ENCODE data around the gene CAP2. TPM values are rescaled to one million over a fixed set of nuclear protein-coding genes. Genes with fewer than 3 reads are reported as not detected.
A peak's percentile ranks its signal among the peaks of the same experiment; 100 is the strongest.
"Not testable (repeated sequence)": the region's sequence is repeated elsewhere in the genome, so short reads cannot be mapped to it uniquely, and the experiment has no call there.

The CAP2 gene
- total RNA-seq, 1 donor from 2014 or later = 69.1 TPM

DNA sequence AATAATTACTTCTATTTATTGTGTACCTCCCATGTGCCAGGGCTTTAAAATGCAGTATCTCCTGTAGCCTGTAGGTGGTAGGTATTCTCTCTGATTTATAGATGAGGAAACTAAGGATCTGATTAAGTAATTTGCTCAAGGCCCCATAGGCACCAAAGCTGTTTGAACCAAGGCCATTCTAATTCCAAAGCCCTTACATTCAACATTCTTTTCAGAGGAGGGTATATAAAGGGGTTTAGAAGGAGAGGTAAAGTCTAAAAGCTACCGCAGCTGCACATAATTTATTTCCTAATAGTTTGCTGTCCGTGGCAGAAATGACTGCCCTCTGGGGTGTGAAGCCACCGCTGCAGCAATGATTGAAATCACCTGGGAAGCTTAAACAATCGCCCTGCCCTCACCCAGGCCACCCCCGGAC lies 111.7 kb downstream of the CAP2 start:
- DNase-seq = no peak

DNA sequence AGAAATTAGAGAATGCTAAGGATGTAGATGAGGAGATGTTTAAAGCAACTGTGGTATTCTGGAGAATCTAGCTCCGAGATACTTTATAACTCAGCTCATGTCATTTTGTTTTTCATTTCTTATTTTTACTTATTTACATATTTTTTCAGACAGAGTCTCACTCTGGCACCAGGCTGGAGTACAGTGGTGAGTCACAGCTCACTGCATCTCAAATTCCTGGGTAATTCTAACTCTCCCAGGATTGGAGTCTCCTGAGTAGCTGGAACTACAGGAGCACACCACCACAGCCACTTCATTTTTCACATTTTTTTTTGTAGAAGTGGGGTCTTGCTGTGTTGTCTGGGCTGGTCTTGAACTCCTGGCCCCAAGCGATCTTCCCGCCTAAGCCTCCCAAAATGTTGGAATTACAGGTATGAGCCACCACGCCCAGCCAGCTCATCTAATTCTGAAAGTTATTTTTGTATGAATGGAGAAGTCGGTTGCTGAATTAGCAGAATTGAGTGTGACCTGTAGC lies 112.4 kb downstream of the CAP2 start:
- no peak for DNase-seq

- DNase-seq = no peak
Observed at GRCh38 chr6:17506531-17506930, 113.1 kb downstream of the CAP2 start.

GRCh38 chr6:17506962-17507361 lies 113.6 kb downstream of the CAP2 start:
- no peak for DNase-seq

- DNase-seq = no peak
Observed at GRCh38 chr6:17511084-17511483, 117.7 kb downstream of the CAP2 start.

DNA sequence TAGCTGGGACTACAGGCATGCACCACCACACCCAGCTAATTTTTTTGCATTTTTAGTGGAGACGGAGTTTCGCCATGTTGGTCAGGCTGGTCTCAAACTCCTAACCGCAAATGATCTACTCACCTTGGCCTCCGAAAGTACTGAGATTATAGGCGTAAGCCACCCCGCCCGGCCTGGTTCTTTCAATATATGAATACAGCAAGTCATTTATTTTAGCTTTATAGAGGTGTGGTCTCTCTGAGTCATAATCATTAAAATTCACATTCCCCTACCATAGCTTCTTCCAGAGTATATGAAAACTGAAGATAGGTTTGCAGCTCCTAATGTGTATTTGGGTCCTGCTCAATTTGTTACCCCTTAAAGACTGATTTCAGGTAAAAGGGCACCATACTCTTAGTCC lies 118.2 kb downstream of the CAP2 start:
- DNase-seq = no peak

- peak; percentile 91 for DNase-seq
Observed at GRCh38 chr6:17519120-17519519, 125.7 kb downstream of the CAP2 start.

GRCh38 chr6:17525637-17526036 lies 132.2 kb downstream of the CAP2 start:
- peak; percentile 14 for DNase-seq

DNA sequence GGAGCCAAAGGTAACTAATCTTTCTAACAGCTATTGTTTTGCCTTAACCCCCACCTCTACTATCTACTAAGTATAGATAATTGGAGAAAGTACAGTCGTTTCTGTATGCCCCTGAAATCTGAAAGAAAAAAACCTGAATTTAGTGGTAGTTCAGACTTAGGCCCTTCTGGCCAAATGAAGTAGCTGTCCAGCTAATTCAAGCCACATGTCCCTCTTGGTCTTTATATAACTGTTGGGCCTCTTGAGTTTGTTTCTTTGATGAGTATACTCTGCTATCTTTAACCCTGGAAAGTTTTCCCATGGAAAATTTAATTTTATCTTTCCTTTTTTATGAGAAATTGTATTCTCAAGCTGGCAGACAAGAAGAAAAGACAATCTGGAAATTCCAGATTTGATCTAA lies 133.7 kb downstream of the CAP2 start:
- peak; percentile 24 for DNase-seq

GRCh38 chr6:17530321-17530835 lies 137.0 kb downstream of the CAP2 start:
- DNase-seq = peak; percentile 29

DNA sequence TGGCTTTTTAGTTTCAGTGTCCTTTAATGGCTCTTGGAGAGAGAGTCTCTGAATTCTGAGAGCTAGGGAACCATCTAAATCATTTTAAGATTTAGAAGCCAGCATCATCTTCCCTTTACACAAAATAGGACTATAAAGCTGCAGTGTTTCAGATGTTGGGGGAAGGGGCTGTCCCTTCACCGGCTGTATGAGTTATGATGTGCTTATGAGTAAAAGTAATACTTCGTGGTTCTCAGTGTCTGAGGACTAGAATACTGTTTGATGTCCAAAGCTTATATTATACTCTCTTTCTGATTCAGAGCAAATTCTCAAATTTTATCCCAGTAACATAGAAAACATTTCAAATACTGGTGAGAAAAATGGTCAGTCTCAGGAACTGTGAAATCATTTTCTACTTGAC lies 143.2 kb downstream of the CAP2 start:
- DNase-seq = no peak

DNA sequence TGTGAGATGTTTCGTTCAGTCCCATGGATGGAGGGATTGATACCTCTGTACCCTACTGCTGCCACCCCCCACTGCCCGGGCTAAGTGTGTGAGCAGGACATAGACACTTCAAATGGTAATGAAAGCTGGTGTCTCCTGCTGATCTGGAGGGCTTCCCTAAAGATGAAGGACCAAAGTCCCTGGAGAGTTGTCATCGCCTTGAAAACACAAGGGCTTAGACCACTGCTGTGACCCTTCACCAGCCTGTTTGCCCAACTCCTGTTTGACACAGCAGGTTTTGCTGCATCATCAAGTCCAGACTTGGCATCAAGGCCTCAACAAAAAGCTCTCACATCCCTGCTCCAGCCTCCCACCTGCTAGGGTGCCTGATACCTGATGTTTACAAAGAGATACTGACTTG lies 148.8 kb downstream of the CAP2 start:
- no peak for DNase-seq

DNA sequence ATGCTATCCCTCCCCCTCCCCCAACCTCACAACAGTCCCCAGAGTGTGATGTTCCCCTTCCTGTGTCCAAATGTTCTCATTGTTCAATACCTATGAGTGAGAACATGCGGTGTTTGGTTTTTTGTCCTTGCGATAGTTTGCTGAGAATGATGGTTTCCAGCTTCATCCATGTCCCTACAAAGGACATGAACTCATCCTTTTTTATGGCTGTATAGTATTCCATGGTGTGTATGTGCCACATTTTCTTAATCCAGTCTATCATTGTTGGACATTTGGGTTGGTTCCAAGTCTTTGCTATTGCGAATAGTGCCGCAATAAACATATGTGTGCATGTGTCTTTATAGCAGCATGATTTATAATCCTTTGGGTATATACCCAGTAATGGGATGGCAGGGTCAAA lies 152.3 kb downstream of the CAP2 start:
- not testable (repeated sequence) for DNase-seq

GRCh38 chr6:17551383-17551958 lies 158.1 kb downstream of the CAP2 start:
- no peak for DNase-seq

DNA sequence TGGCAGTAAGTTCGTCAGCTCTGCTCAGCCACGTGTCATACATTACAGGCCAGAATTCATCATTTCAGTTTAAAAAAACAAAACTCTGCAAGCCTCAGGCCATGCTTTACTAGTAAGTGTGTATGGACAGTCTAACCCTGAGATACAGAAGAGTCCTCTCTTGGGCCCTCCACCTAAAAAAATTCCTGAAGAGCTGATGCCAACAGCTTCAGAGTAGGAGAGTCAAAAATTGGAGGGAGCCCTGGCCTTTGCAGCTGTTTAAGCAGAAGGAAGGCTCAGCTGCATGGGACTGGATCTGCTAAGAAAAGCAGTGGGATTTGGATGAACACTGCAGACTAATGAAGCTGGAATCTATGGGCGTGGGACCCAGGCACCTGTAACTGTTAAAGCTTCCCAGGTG lies 159.5 kb downstream of the CAP2 start:
- peak; percentile 41 for DNase-seq

DNA sequence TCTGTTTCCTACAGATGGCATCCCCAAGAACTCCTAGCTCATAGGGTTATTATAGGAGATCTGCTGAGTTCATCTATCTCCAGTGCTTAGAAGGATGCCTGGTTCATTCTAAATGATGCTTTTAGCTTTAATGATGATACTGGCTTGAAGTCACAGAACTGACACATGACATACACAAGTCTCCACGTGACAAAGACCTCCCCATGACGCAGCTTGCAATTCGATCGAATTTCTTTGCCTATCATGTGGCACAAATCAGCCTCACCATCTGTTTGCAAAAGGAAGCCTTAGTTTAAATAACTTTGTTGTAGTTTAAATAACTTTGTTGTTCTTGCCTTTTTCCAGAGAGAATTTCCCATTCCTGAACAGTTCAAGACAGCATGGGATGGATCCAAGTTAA lies 162.6 kb downstream of the CAP2 start:
- no peak for DNase-seq

DNA sequence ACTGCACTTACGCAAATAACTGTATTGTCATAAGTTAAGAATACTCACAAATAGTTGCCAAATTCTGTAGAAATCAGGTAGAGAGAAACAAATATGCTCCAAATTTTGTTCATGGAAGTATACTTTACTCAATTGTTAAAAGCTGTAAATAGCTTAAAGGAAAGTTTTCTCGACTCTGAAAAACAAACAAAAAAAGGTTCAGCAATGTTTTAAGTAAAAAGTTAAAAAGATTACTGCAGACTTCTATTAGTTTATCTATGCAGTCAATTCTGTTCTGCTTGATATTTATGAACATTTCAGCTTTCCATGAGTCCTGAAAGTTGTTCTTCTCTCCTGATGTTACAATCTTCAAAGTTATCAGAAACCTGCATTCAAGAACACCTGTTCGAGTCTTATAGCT lies 169.2 kb downstream of the CAP2 start:
- DNase-seq = no peak

DNA sequence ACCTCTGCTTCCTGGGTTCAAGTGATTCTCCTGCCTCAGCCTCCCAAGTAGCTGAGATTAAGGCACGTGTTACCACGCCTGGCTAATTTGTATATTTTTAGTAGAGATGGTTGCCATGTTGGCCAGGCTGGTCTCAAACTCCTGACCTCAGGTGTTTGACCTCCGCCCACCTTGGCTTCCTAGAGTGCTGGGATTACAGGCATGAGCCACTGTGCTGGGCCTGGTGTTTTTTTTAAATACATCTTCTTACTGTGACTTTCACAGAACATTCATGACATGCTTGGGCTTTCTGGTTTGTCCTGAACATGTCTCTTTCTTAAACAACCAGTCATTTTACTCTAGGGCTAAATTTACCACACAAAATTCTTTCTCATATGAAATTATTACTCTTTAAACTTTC lies 172.0 kb downstream of the CAP2 start:
- DNase-seq = no peak

GRCh38 chr6:17574866-17575560 lies 181.6 kb downstream of the CAP2 start:
- no peak for DNase-seq

- no peak for DNase-seq
Observed at GRCh38 chr6:17577059-17577458, 183.7 kb downstream of the CAP2 start.

GRCh38 chr6:17580518-17581048 lies 187.2 kb downstream of the CAP2 start:
- peak; percentile 75 for DNase-seq

- not testable (repeated sequence) for DNase-seq
Observed at GRCh38 chr6:17581282-17581681, 187.9 kb downstream of the CAP2 start.

DNA sequence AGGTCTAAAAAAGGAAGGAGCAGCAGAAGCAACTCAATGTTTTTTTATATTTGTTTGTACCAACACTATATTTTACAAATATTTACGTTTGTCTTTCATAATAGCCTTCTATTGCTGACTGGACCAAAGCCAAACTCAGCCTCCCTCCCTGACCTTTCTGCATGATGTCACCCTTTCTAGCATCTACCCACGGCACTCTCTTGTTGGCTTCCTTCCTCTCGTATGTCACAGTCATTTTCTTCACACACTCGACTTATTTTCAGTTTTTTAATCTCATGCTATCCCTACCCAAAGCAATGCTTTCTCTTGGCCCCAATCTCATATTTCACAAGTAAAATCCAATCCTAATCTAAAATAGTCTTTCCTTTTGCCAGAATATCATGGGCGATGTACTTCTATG lies 190.4 kb downstream of the CAP2 start:
- no peak for DNase-seq

Measured in tongue (tissue), 2 donors.